ENCODE results near the gene ATP2B1. TPM values are rescaled to one million over a fixed set of nuclear protein-coding genes. Genes with fewer than 3 reads are reported as not detected.

ATP2B1 gene
- total RNA-seq, 1 donor from 2014 or later = 34.5 TPM

- no peak for TF ChIP-seq CTCF (IDR thresholded peaks at IDR 0.05)
- intact Hi-C loops (cut with DNase I) = no loop called here
- Histone ChIP-seq H3K36me3 (no peaks in the 10 kb centered on the region), H3K4me1 (no peaks in the 10 kb centered on the region), H3K9me3 (no peaks in the 10 kb centered on the region), H3K27ac (no peak overlapping the region), H3K4me3 (no peak overlapping the region), H3K27me3 (ENCODE audit: low read depth) (no peaks in the 10 kb centered on the region)
- no peak for ATAC-seq
- DNase-seq = no peak
Observed at GRCh38 chr12:89750389-89751351, 42.0 kb upstream of the ATP2B1 start.

GRCh38 chr12:89748791-89749190, 40.2 kb upstream of the ATP2B1 start:
- H3K36me3 ChIP-seq = no peaks in the 10 kb centered on the region
- no peak overlapping the region for H3K4me3 ChIP-seq
- H3K9me3 ChIP-seq = no peaks in the 10 kb centered on the region
- H3K27ac ChIP-seq = no peak overlapping the region
- H3K4me1 ChIP-seq = no peaks in the 10 kb centered on the region
- TF ChIP-seq CTCF (IDR thresholded peaks at IDR 0.05) = no peak
- intact Hi-C loops (cut with DNase I) = no loop called here
- ATAC-seq (no peak), DNase-seq (no peak)
- H3K27me3 ChIP-seq (ENCODE audit: low read depth) = no peaks in the 10 kb centered on the region

- TF ChIP-seq CTCF (IDR thresholded peaks at IDR 0.05) = no peak
- Histone ChIP-seq H3K27ac (no peak overlapping the region), H3K4me3 (no peak overlapping the region), H3K27me3 (ENCODE audit: low read depth) (no peaks in the 10 kb centered on the region), H3K9me3 (peaks cover 13% of the 10 kb centered on the region), H3K36me3 (no peaks in the 10 kb centered on the region), H3K4me1 (no peaks in the 10 kb centered on the region)
- DNase-seq (no peak), ATAC-seq (no peak)
- intact Hi-C loops (cut with DNase I) = no loop called here
Observed at GRCh38 chr12:89745286-89745685, 36.6 kb upstream of the ATP2B1 start.

- no peak overlapping the region for H3K27ac ChIP-seq
- H3K36me3 ChIP-seq = no peaks in the 10 kb centered on the region
- DNase-seq (no peak), ATAC-seq (no peak)
- H3K4me3 ChIP-seq = no peak overlapping the region
- H3K27me3 ChIP-seq (ENCODE audit: low read depth) = no peaks in the 10 kb centered on the region
- peaks cover 13% of the 10 kb centered on the region for H3K9me3 ChIP-seq
- no peak for TF ChIP-seq CTCF (IDR thresholded peaks at IDR 0.05)
- intact Hi-C loops (cut with DNase I) = no loop called here
- H3K4me1 ChIP-seq = no peaks in the 10 kb centered on the region
Observed at GRCh38 chr12:89742337-89743022, 33.8 kb upstream of the ATP2B1 start.

- DNase-seq (no peak), ATAC-seq (no peak)
- H3K27ac ChIP-seq = no peak overlapping the region
- H3K4me3 ChIP-seq = no peak overlapping the region
- H3K36me3 ChIP-seq = no peaks in the 10 kb centered on the region
- intact Hi-C loops (cut with DNase I) = no loop called here
- H3K9me3 ChIP-seq = peaks cover 13% of the 10 kb centered on the region
- TF ChIP-seq CTCF (IDR thresholded peaks at IDR 0.05) = no peak
- H3K27me3 ChIP-seq (ENCODE audit: low read depth) = no peaks in the 10 kb centered on the region
- no peaks in the 10 kb centered on the region for H3K4me1 ChIP-seq
Observed at GRCh38 chr12:89740943-89741342, 32.3 kb upstream of the ATP2B1 start.

Data from lower lobe of right lung (tissue), 2 donors.